ENCODE results near the gene CCDC39. TPM values are rescaled to one million over a fixed set of nuclear protein-coding genes. Genes with fewer than 3 reads are reported as not detected.
"Not testable (repeated sequence)": the region's sequence is repeated elsewhere in the genome, so short reads cannot be mapped to it uniquely, and the experiment has no call there.

The CCDC39 gene
- total RNA-seq, 2 donors from 2014 or later, result not detected

GRCh38 chr3:180611006-180611405 lies 68.3 kb downstream of the CCDC39 start:
- Histone ChIP-seq H3K9me3 (no peaks in the 10 kb centered on the region), H3K4me1 (no peaks in the 10 kb centered on the region), H3K27me3 (no peaks in the 10 kb centered on the region), H3K27ac (no peak overlapping the region), H3K4me3 (no peak overlapping the region), H3K36me3 (peaks cover 64% of the 10 kb centered on the region)
- no peak for TF ChIP-seq CTCF (IDR thresholded peaks at IDR 0.05)
- no peak for DNase-seq (ENCODE audit: low spot score)

- Histone ChIP-seq H3K36me3 (peaks cover 30% of the 10 kb centered on the region), H3K4me3 (peak within 1 kb of the TSS; percentile 93 to 94), H3K4me1 (peaks cover 0 to 17% of the 10 kb centered on the region in 2 donors), H3K27ac (peak within 1 kb of the TSS; percentile 76 to 79), H3K27me3 (no peaks in the 10 kb centered on the region), H3K9me3 (no peaks in the 10 kb centered on the region)
- DNase-seq (ENCODE audit: low spot score), result peak; percentile 91
- peak in 1 of 2 donors; percentile 16 for TF ChIP-seq CTCF (IDR thresholded peaks at IDR 0.05)
These were observed 77.3 kb downstream of the CCDC39 start, which contains the start of gene TTC14 for GRCh38 chr3:180601688-180602666. TSS of gene TTC14 (plus strand) at chr3:180602163. CDS start at chr3:180602262, 99 bp downstream.

GRCh38 chr3:180600473-180600872 lies 78.8 kb downstream of the CCDC39 start:
- DNase-seq (ENCODE audit: low spot score), result no peak
- no peak for TF ChIP-seq CTCF (IDR thresholded peaks at IDR 0.05)

GRCh38 chr3:180595559-180595935 lies 83.7 kb downstream of the CCDC39 start:
- Histone ChIP-seq H3K36me3 (no peaks in the 10 kb centered on the region), H3K27me3 (no peaks in the 10 kb centered on the region), H3K4me1 (no peaks in the 10 kb centered on the region), H3K9me3 (no peaks in the 10 kb centered on the region), H3K27ac (no peak overlapping the region), H3K4me3 (no peak overlapping the region)
- TF ChIP-seq CTCF (IDR thresholded peaks at IDR 0.05), result no peak
- DNase-seq (ENCODE audit: low spot score), result no peak

More at GRCh38 chr3:180600473-180600872, 78.8 kb downstream of the CCDC39 start:
- no peak overlapping the region for H3K4me3 ChIP-seq
- peaks cover 15% of the 10 kb centered on the region for H3K36me3 ChIP-seq
- no peaks in the 10 kb centered on the region for H3K9me3 ChIP-seq
- H3K27me3 ChIP-seq, result no peaks in the 10 kb centered on the region
- no peak overlapping the region for H3K27ac ChIP-seq
- H3K4me1 ChIP-seq, result peaks cover 0 to 17% of the 10 kb centered on the region in 2 donors

GRCh38 chr3:180594631-180595558 lies 84.4 kb downstream of the CCDC39 start:
- H3K27me3 ChIP-seq, result no peaks in the 10 kb centered on the region
- no peaks in the 10 kb centered on the region for H3K9me3 ChIP-seq
- H3K36me3 ChIP-seq, result no peaks in the 10 kb centered on the region
- TF ChIP-seq CTCF (IDR thresholded peaks at IDR 0.05), result peak in 1 of 2 donors; percentile 33
- no peak for DNase-seq (ENCODE audit: low spot score)
- H3K27ac ChIP-seq, result no peak overlapping the region
- no peaks in the 10 kb centered on the region for H3K4me1 ChIP-seq
- no peak overlapping the region for H3K4me3 ChIP-seq

GRCh38 chr3:180593631-180594030 lies 85.7 kb downstream of the CCDC39 start:
- H3K27me3 ChIP-seq; DNase-seq (ENCODE audit: low spot score); H3K4me3 ChIP-seq; H3K36me3 ChIP-seq; H3K9me3 ChIP-seq; H3K4me1 ChIP-seq; H3K27ac ChIP-seq: not testable (repeated sequence)
